H9 (cell line): ENCODE data around the gene IL9. TPM values are rescaled to one million over a fixed set of nuclear protein-coding genes. Genes with fewer than 3 reads are reported as not detected.

Experiments used
- DNase-seq: peaks from one replicate; pipeline ENCODE4 v3.0.0-alpha.2; 2017
- H2AFZ ChIP-seq: one replicate; pipeline ENCODE4 v1.6.1; 2013; ENCODE audit warnings: mild to moderate bottlenecking, low read length, control low read depth, moderate library complexity
- H2AK5ac ChIP-seq: 2 replicates; pipeline ENCODE4 v1.6.1; 2013; ENCODE audit warnings: low read length, control low read depth, mixed read lengths; ENCODE audit not compliant: insufficient read length
- H2BK120ac ChIP-seq: one replicate; pipeline ENCODE4 v1.6.1; 2013; ENCODE audit warnings: low read depth, mild to moderate bottlenecking, low read length, control low read depth, inconsistent platforms; ENCODE audit not compliant: poor library complexity, severe bottlenecking
- H2BK12ac ChIP-seq: 2 replicates; pipeline ENCODE4 v1.6.1; 2013; ENCODE audit warnings: low read length, control low read depth, mixed read lengths, low read depth; ENCODE audit not compliant: insufficient read length
- H2BK15ac ChIP-seq: 2 replicates; pipeline ENCODE4 v1.6.1; 2013; ENCODE audit warnings: low read depth, low read length, control low read depth
- H2BK20ac ChIP-seq: one replicate; pipeline ENCODE4 v1.6.1; 2013; ENCODE audit warnings: low read depth, mild to moderate bottlenecking, low read length, control low read depth, inconsistent platforms; ENCODE audit not compliant: poor library complexity, severe bottlenecking
- H2BK5ac ChIP-seq: 2 replicates; pipeline ENCODE4 v1.6.1; 2013; ENCODE audit warnings: low read length, control low read depth, mixed read lengths; ENCODE audit not compliant: insufficient read length
- H3K14ac ChIP-seq: 2 replicates; pipeline ENCODE4 v1.6.1; 2013; ENCODE audit warnings: low read length, control low read depth; ENCODE audit not compliant: insufficient read depth
- H3K18ac ChIP-seq: 2 replicates; pipeline ENCODE4 v1.6.1; 2013; ENCODE audit warnings: low read depth, mild to moderate bottlenecking, mixed read lengths, low read length, control low read depth; ENCODE audit not compliant: insufficient read length
- H3K23ac ChIP-seq: 2 replicates; pipeline ENCODE4 v1.6.1; 2013; ENCODE audit warnings: low read length, control low read depth, mixed read lengths, low read depth; ENCODE audit not compliant: insufficient read length
- H3K23me2 ChIP-seq: 2 replicates; pipeline ENCODE4 v1.6.1; 2013; ENCODE audit warnings: low read depth, mild to moderate bottlenecking, mixed read lengths, low read length, control low read depth; ENCODE audit not compliant: insufficient read length, poor library complexity, severe bottlenecking
- H3K27ac ChIP-seq: 2 replicates; pipeline ENCODE4 v1.5.1; 2013; ENCODE audit warnings: low read length, control low read depth, mixed read lengths, low read depth; ENCODE audit not compliant: insufficient read length
- H3K27me3 ChIP-seq: 2 replicates; pipeline ENCODE4 v1.6.1; 2013; ENCODE audit warnings: low read length, control low read depth, inconsistent platforms; ENCODE audit not compliant: insufficient read depth
- H3K4ac ChIP-seq: 2 replicates; pipeline ENCODE4 v1.6.1; 2013; ENCODE audit warnings: low read depth, mild to moderate bottlenecking, control low read depth, inconsistent platforms, low read length, moderate library complexity
- H3K4me1 ChIP-seq: 2 replicates; pipeline ENCODE4 v1.6.1; 2013; ENCODE audit warnings: low read length, control low read depth, inconsistent platforms; ENCODE audit not compliant: insufficient read depth
- H3K4me2 ChIP-seq: 2 replicates; pipeline ENCODE4 v1.6.1; 2013; ENCODE audit warnings: low read length, control low read depth, mixed read lengths; ENCODE audit not compliant: insufficient read length, insufficient read depth
- H3K56ac ChIP-seq: 2 replicates; pipeline ENCODE4 v1.6.1; 2013; ENCODE audit warnings: low read depth, mild to moderate bottlenecking, mixed read lengths, low read length, control low read depth; ENCODE audit not compliant: insufficient read length
- H3K79me1 ChIP-seq: 2 replicates; pipeline ENCODE4 v1.6.1; 2013; ENCODE audit warnings: low read depth, mild to moderate bottlenecking, moderate library complexity, low read length, control low read depth, inconsistent platforms; ENCODE audit not compliant: insufficient read depth, poor library complexity, severe bottlenecking
- H3K79me2 ChIP-seq: 2 replicates; pipeline ENCODE4 v1.6.1; 2013; ENCODE audit warnings: low read length, control low read depth, inconsistent platforms; ENCODE audit not compliant: insufficient read depth
- H3K9ac ChIP-seq: 2 replicates; pipeline ENCODE4 v1.6.1; 2013; ENCODE audit warnings: low read length, control low read depth, mixed read lengths; ENCODE audit not compliant: insufficient read length; ENCODE audit errors: extremely low read depth
- H3K9me3 ChIP-seq: one replicate; pipeline ENCODE4 v1.6.1; 2013; ENCODE audit warnings: low read depth, low read length, inconsistent platforms; ENCODE audit not compliant: control insufficient read depth
- H3T11ph ChIP-seq: one replicate; pipeline ENCODE4 v1.6.1; 2013; ENCODE audit warnings: mild to moderate bottlenecking, low read length, control low read depth, inconsistent platforms
- H4K20me1 ChIP-seq: one replicate; pipeline ENCODE4 v1.6.1; 2013; ENCODE audit not compliant: control insufficient read depth, insufficient read length, insufficient read depth
- H4K5ac ChIP-seq: 2 replicates; pipeline ENCODE4 v1.6.1; 2013; ENCODE audit warnings: low read depth, mild to moderate bottlenecking, mixed read lengths, low read length, control low read depth; ENCODE audit not compliant: insufficient read length
- H4K8ac ChIP-seq: replicated peaks from 2 replicates; pipeline ENCODE4 v1.6.1; 2013; ENCODE audit warnings: low read length, control low read depth, mixed read lengths, low read depth; ENCODE audit not compliant: insufficient read length
- H4K91ac ChIP-seq: 2 replicates; pipeline ENCODE4 v1.6.1; 2013; ENCODE audit warnings: low read depth, mild to moderate bottlenecking, moderate library complexity, mixed read lengths, low read length, control low read depth; ENCODE audit not compliant: insufficient read length
- H3K27ac Mint-ChIP-seq, 3 experiments: 2 replicates in 2 of 3; 3 replicates in 1 of 3; pipeline ENCODE4 v1.8.0; 2020 to 2021; ENCODE audit warnings: mixed read lengths in 3 of 3, mild to moderate bottlenecking in 1 of 3, moderate library complexity in 1 of 3
- H3K27me3 Mint-ChIP-seq: 2 replicates; pipeline ENCODE4 v1.8.0; 2021; ENCODE audit warnings: low read depth, mild to moderate bottlenecking, moderate library complexity, mixed read lengths
- H3K36me3 Mint-ChIP-seq, 3 experiments: 2 replicates in 2 of 3; 3 replicates in 1 of 3; pipeline ENCODE4 v1.8.0; 2020 to 2021; ENCODE audit warnings: low read depth in 3 of 3, mixed read lengths in 3 of 3; ENCODE audit not compliant: insufficient read depth in 1 of 3
- H3K4me1 Mint-ChIP-seq, 2 experiments: 2 replicates each; pipeline ENCODE4 v1.8.0; 2020; ENCODE audit warnings: mixed read lengths in 2 of 2
- H3K4me3 Mint-ChIP-seq, 2 experiments: 2 replicates in 1 of 2; 3 replicates in 1 of 2; pipeline ENCODE4 v1.8.0; 2020 to 2021; ENCODE audit warnings: mild to moderate bottlenecking in 2 of 2, mixed read lengths in 2 of 2, moderate library complexity in 1 of 2
- H3K9me3 Mint-ChIP-seq, 2 experiments: 2 replicates in 1 of 2; 3 replicates in 1 of 2; pipeline ENCODE4 v1.8.0; 2020; ENCODE audit warnings: mild to moderate bottlenecking in 2 of 2, mixed read lengths in 2 of 2, moderate library complexity in 1 of 2
- CTCF ChIP-seq: fragments of 200-600 bp; sonication (generic); conservative IDR thresholded peaks from 3 replicates; pipeline ENCODE4 v1.8.0; 2021; ENCODE audit warnings: antibody characterized with exemption, mild to moderate bottlenecking
- WGBS: extraction: QIAGEN DNeasy Blood & Tissue Kit; methylation state at CpG from one replicate; pipeline ENCODE4 v1.1.7; 2013; ENCODE audit warnings: missing lambda C conversion rate, low lambda C conversion rate, mixed read lengths; ENCODE audit not compliant: insufficient read length; ENCODE audit errors: extremely low coverage; 5-methylcytosine and 5-hydroxymethylcytosine counted together
- total RNA-seq: library from RNA; stranded (reverse); gene quantifications from 2 replicates; pipeline ENCODE4 v1.2.1, GENCODE V29; 2021

IL9 gene
- total RNA-seq, 1 experiment from 2014 or later = not detected

GRCh38 chr5:135944967-135945560, 49.4 kb upstream of the IL9 start:
- Histone ChIP-seq H2AK5ac (no peak overlapping the region), H4K91ac (no peak overlapping the region), H3K4me1 (no peaks in the 10 kb centered on the region), H3K18ac (no peak overlapping the region), H3K23ac (no peak overlapping the region), H3K56ac (no peak overlapping the region), H3K27ac (no peak overlapping the region), H3K79me1 (no peaks in the 10 kb centered on the region), H2AFZ (no peak overlapping the region), H3K14ac (no peak overlapping the region), H3K79me2 (no peaks in the 10 kb centered on the region), H2BK120ac (no peak overlapping the region), H3K27me3 (no peaks in the 10 kb centered on the region), H3K9ac (no peak overlapping the region), H4K8ac (no peak overlapping the region), H2BK12ac (no peak overlapping the region), H2BK5ac (no peak overlapping the region), H3K4me2 (no peak overlapping the region), H3T11ph (no peak overlapping the region), H2BK15ac (no peak overlapping the region), H4K20me1 (no peaks in the 10 kb centered on the region), H2BK20ac (no peak overlapping the region), H3K23me2 (no peaks in the 10 kb centered on the region), H3K4ac (no peak overlapping the region), H4K5ac (no peak overlapping the region), H3K9me3 (no peaks in the 10 kb centered on the region)
- H3K27ac Mint-ChIP-seq = no peak overlapping the region
- H3K9me3 Mint-ChIP-seq = no peaks in the 10 kb centered on the region
- H3K4me1 Mint-ChIP-seq = peaks cover 0 to 4% of the 10 kb centered on the region in 2 experiments; a peak in 3 of 4 replicates
- H3K36me3 Mint-ChIP-seq = no peaks in the 10 kb centered on the region
- DNase-seq = peak; percentile 31
- peaks cover 3% of the 10 kb centered on the region; the same call in 1 of the 2 replicates for H3K27me3 Mint-ChIP-seq
- no CpG with 5 or more reads among the region's 3 CpGs for WGBS
- TF ChIP-seq CTCF = peak; percentile 88
- H3K4me3 Mint-ChIP-seq = no peak overlapping the region
